ENCODE measurements around the gene KCNA5.

Gene KCNA5

DNA sequence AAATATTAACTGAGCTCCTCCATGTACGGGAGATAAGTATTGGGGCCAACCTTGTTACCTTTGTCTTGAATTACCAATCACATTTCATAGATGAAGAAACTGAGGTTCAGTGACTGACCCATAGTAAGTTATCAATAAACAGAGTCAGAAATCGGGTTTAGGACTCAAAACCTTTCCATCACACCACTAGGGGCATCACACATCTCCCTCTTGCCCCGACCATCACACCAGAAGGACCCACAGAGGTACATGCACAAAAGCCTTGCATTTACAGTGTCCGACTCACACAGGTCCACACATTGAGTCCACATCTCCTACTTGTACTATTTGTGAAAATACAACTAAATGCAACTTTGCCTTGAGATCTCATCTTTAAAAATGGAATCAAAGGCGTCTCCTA is 29.4 kb downstream of the KCNA5 start:
- TF ChIP-seq CTCF (IDR thresholded peaks at IDR 0.05; ENCODE audit: extremely low read depth, insufficient read depth, missing control alignments), result no peak
- DNase-seq (ENCODE audit: low spot score), result no peak
- in situ Hi-C loops (cut with MboI; ENCODE audit: low pct_unique_long_range_greater_than_20kb, low sequenced_read_pairs, unreplicated experiment), result no loop called here

GRCh38 chr12:5073853-5074252 is 30.2 kb downstream of the KCNA5 start:
- no peak for DNase-seq (ENCODE audit: low spot score)
- in situ Hi-C loops (cut with MboI; ENCODE audit: low pct_unique_long_range_greater_than_20kb, low sequenced_read_pairs, unreplicated experiment), result no loop called here
- TF ChIP-seq CTCF (IDR thresholded peaks at IDR 0.05; ENCODE audit: extremely low read depth, insufficient read depth, missing control alignments), result peak; percentile 37

DNA sequence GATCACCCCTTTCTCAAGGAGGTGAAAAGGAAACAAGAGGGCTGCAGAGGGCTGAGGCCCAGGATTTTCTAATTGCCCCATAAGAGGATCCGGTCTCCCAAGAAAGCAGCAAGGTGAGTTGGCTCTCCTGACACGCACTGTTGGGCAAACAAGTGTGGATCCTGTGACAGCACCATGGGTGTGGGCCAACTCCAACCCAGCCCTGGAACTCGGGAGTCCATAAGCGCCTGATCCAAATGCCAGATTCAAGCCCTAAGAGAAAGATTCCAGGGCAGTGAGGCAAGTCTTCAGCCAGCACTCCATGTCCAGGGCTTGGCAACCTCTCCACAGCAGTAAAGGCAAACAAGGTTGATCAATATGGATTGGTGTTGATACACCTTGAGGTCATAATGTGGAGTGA is 33.1 kb downstream of the KCNA5 start:
- no peak for DNase-seq (ENCODE audit: low spot score)
- in situ Hi-C loops (cut with MboI; ENCODE audit: low pct_unique_long_range_greater_than_20kb, low sequenced_read_pairs, unreplicated experiment), result no loop called here
- TF ChIP-seq CTCF (IDR thresholded peaks at IDR 0.05; ENCODE audit: extremely low read depth, insufficient read depth, missing control alignments), result no peak

GRCh38 chr12:5078423-5078822 is 34.7 kb downstream of the KCNA5 start:
- DNase-seq (ENCODE audit: low spot score), result no peak
- no peak for TF ChIP-seq CTCF (IDR thresholded peaks at IDR 0.05; ENCODE audit: extremely low read depth, insufficient read depth, missing control alignments)
- in situ Hi-C loops (cut with MboI; ENCODE audit: low pct_unique_long_range_greater_than_20kb, low sequenced_read_pairs, unreplicated experiment), result no loop called here

DNA sequence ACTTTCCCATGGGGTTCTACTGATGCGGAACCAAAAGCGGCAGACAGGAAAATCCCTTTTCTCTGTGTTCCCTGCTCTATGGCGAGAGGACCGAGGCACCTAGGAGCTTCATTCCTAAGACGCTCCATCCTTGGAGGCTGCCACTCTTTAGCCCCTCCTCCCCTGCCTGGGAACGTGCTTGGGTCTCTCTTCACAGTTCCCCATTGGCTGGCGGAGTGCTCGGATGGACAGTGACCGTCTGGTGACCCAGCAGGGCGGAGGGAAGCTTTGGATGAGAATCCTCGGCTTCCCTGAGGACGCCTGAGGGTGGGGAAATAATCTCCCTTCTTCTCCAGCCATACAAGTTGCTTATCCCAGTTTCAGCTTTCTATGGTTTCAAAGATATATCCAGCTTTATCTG is 37.3 kb downstream of the KCNA5 start:
- DNase-seq (ENCODE audit: low spot score), result no peak
- in situ Hi-C loops (cut with MboI; ENCODE audit: low pct_unique_long_range_greater_than_20kb, low sequenced_read_pairs, unreplicated experiment), result no loop called here
- no peak for TF ChIP-seq CTCF (IDR thresholded peaks at IDR 0.05; ENCODE audit: extremely low read depth, insufficient read depth, missing control alignments)

GRCh38 chr12:5083955-5084849 is 40.5 kb downstream of the KCNA5 start:
- in situ Hi-C loops (cut with MboI; ENCODE audit: low pct_unique_long_range_greater_than_20kb, low sequenced_read_pairs, unreplicated experiment), result no loop called here
- TF ChIP-seq CTCF (IDR thresholded peaks at IDR 0.05; ENCODE audit: extremely low read depth, insufficient read depth, missing control alignments), result peak; percentile 63
- peak; percentile 79 for DNase-seq (ENCODE audit: low spot score)
